Measurements from ENCODE around the gene PAK6. TPM values are rescaled to one million over a fixed set of nuclear protein-coding genes. Genes with fewer than 3 reads are reported as not detected.
A peak's percentile ranks its signal among the peaks of the same experiment; 100 is the strongest.

PAK6 gene
- total and polyA plus RNA-seq, 9 of the 15 experiments (the other 6 are each of a cell fraction or from before 2014, with no cell fraction given) = 0.03 to 0.74 (median 0.16) TPM; not detected in 2

GRCh38 chr15:40265875-40266274 lies 27.0 kb downstream of the PAK6 start:
- H3K9me1 ChIP-seq (ENCODE audit: control insufficient read depth, insufficient read depth, low read length) = peaks cover 4% of the 10 kb centered on the region
- H3K4me2 ChIP-seq (ENCODE audit: insufficient read depth, low read length) = no peak overlapping the region
- TF ChIP-seq TEAD4 (IDR thresholded peaks at IDR 0.05; ENCODE audit: low read length) (no peak), TEAD4 (CRISPR knock-in tag; IDR thresholded peaks at IDR 0.05; ENCODE audit: borderline replicate concordance) (0 out of 2 replicates have a peak, but pooled peaks have one; percentile 29), RERE (CRISPR knock-in tag; IDR thresholded peaks at IDR 0.05; ENCODE audit: borderline replicate concordance) (no peak)
- H3K27me3 ChIP-seq (ENCODE audit: control insufficient read depth in 2 of 2, insufficient read depth in 2 of 2, low read length in 2 of 2) = peaks cover 0 to 3% of the 10 kb centered on the region in 2 experiments; a peak in 1 of 5 replicates
- no peak overlapping the region for H3K4me3 ChIP-seq
- no peak overlapping the region for H3K27ac ChIP-seq (ENCODE audit: extremely low read depth, low read depth, low read length)
- intact Hi-C loops (cut with micrococcal nuclease) (no loop called here), in situ Hi-C loops (cut with MboI) (no loop called here)
- ATAC-seq = no peak
- H2AFZ ChIP-seq (ENCODE audit: low read depth, low read length) = no peak overlapping the region
- 63% methylated on average over 12 of the region's 20 CpGs for WGBS (ENCODE audit: insufficient coverage, low coverage, missing lambda C conversion rate)
- H4K20me1 ChIP-seq (replicated peaks; ENCODE audit: control insufficient read depth, insufficient read depth, low read length) = no peaks in the 10 kb centered on the region
- no peaks in the 10 kb centered on the region for H3K9me3 ChIP-seq (replicated peaks; ENCODE audit: control insufficient read depth, insufficient read depth, low read depth, low read length)
- BruUV-seq (replicated peaks) = no TSS peak
- DNase-seq (ENCODE audit: extremely low read depth in 1 of 4, low spot score in 3 of 4) = no peak
- peak overlapping the region in 1 of 2 experiments; percentile 13; a peak in 1 of 4 replicates for H3K9ac ChIP-seq (ENCODE audit: insufficient read depth in 1 of 2, low read depth in 2 of 2, low read length in 2 of 2)
- no peak for FAIRE-seq
- no peaks in the 10 kb centered on the region for H3K36me3 ChIP-seq (ENCODE audit: control insufficient read depth, insufficient read depth, low read length)
- H3K4me1 ChIP-seq (replicated peaks in 1 of 2; ENCODE audit: control insufficient read depth in 2 of 2, insufficient read depth in 2 of 2, low read length in 2 of 2) = peaks cover 11 to 28% of the 10 kb centered on the region in 2 experiments
- H3K79me2 ChIP-seq (ENCODE audit: control insufficient read depth, insufficient read depth, low read length) = no peaks in the 10 kb centered on the region
- POLR2A ChIA-PET = interaction anchor here (0.6 to 1.1 kb wide), 2 partner anchors 10 to 23 kb away, joined by 3 read pairs; no protein-coding TSS in a partner anchor
- CTCF ChIA-PET (ENCODE audit: low intra/inter-chr PET ratio) = no interaction called here

Measured in K562 (cell line).